IMR-90 (cell line): Measurements from ENCODE around the gene COL9A2. TPM values are rescaled to one million over a fixed set of nuclear protein-coding genes. Genes with fewer than 3 reads are reported as not detected.

Experiments
- ATAC-seq: fragments of 200-7000 bp; cut with Tn5 transposase; 2 replicates; pipeline ENCODE4 v1.9.1; 2020; ENCODE audit warnings: low read depth, mild to moderate bottlenecking, moderate library complexity
- BruUV-seq: library from RNA; stranded (reverse); fragments of 400-500 nt; replicated peaks from 2 replicates; lab custom pipeline; 2021; lab: Mats Ljungman, UMichigan
- CTCF ChIA-PET: fragments of 300-600 bp; formaldehyde crosslinking; extraction: SDS; loops from one replicate; lab custom pipeline; 2021; ENCODE audit warnings: antibody characterized with exemption; lab: Yijun Ruan, JAX
- POLR2A ChIA-PET: fragments of 300-600 bp; sonication (Branson Sonifier 250); formaldehyde crosslinking; loops from one replicate; lab custom pipeline; 2022; ENCODE audit warnings: antibody characterized with exemption; ENCODE audit not compliant: unreplicated experiment; lab: Charles Lee
- DNase-seq: peaks from one replicate; pipeline ENCODE4 v3.0.0; 2013
- H2AFZ ChIP-seq: replicated peaks from 2 replicates; pipeline ENCODE3; 2013; ENCODE audit warnings: low read length, mild to moderate bottlenecking; ENCODE audit not compliant: poor library complexity
- H2AK5ac ChIP-seq: 2 replicates; pipeline ENCODE4 v1.6.1; 2013; ENCODE audit warnings: low read depth, low read length, inconsistent platforms
- H2AK9ac ChIP-seq: replicated peaks from 2 replicates; pipeline ENCODE3; 2013; ENCODE audit warnings: mild to moderate bottlenecking, low read depth, low read length, moderate library complexity; ENCODE audit not compliant: poor library complexity
- H2BK120ac ChIP-seq: 2 replicates; pipeline ENCODE4 v1.6.1; 2013; ENCODE audit warnings: low read depth, low read length, inconsistent platforms
- H2BK15ac ChIP-seq: 3 replicates; pipeline ENCODE4 v1.6.1; 2013; ENCODE audit warnings: low read depth, low read length, inconsistent platforms
- H2BK20ac ChIP-seq: 2 replicates; pipeline ENCODE4 v1.6.1; 2013; ENCODE audit warnings: low read depth, mild to moderate bottlenecking, inconsistent platforms, low read length, moderate library complexity
- H2BK5ac ChIP-seq: 2 replicates; pipeline ENCODE4 v1.6.1; 2013; ENCODE audit warnings: mild to moderate bottlenecking, low read depth, low read length, inconsistent platforms; ENCODE audit not compliant: poor library complexity, severe bottlenecking
- H3K14ac ChIP-seq: replicated peaks from 2 replicates; pipeline ENCODE4 v1.6.1; 2013; ENCODE audit warnings: low read depth, low read length, inconsistent platforms
- H3K18ac ChIP-seq: 2 replicates; pipeline ENCODE4 v1.6.1; 2013; ENCODE audit warnings: low read depth, low read length, control low read depth
- H3K23ac ChIP-seq: 2 replicates; pipeline ENCODE4 v1.6.1; 2013; ENCODE audit warnings: low read depth, low read length, inconsistent platforms
- H3K27ac ChIP-seq: 2 replicates; pipeline ENCODE4 v1.5.1; 2013; ENCODE audit warnings: mild to moderate bottlenecking, control low read depth, low read length; ENCODE audit not compliant: insufficient read depth
- H3K27me3 ChIP-seq: 2 replicates; pipeline ENCODE4 v1.6.1; 2013; ENCODE audit warnings: low read length; ENCODE audit not compliant: control insufficient read depth, insufficient read depth
- H3K36me3 ChIP-seq: 2 replicates; pipeline ENCODE4 v1.6.1; 2013; ENCODE audit warnings: low read length, mixed read lengths; ENCODE audit not compliant: control insufficient read depth, insufficient read depth
- H3K4ac ChIP-seq: 2 replicates; pipeline ENCODE4 v1.6.1; 2013; ENCODE audit warnings: low read depth, low read length, inconsistent platforms
- H3K4me1 ChIP-seq: 2 replicates; pipeline ENCODE4 v1.6.1; 2013; ENCODE audit warnings: low read length, mixed read lengths; ENCODE audit not compliant: control insufficient read depth, insufficient read depth
- H3K4me2 ChIP-seq: 2 replicates; pipeline ENCODE4 v1.6.1; 2013; ENCODE audit warnings: low read depth, mild to moderate bottlenecking, control low read depth, low read length, moderate library complexity
- H3K4me3 ChIP-seq: 2 replicates; pipeline ENCODE4 v1.5.1; 2013; ENCODE audit warnings: low read depth, mild to moderate bottlenecking, control low read depth, low read length, moderate library complexity; ENCODE audit not compliant: insufficient read depth
- H3K56ac ChIP-seq: 2 replicates; pipeline ENCODE4 v1.6.1; 2013; ENCODE audit warnings: low read length, inconsistent platforms; ENCODE audit not compliant: insufficient read depth; ENCODE audit errors: extremely low read depth
- H3K79me1 ChIP-seq, 2 experiments: 2 replicates each; pipeline ENCODE4 v1.6.1; 2013; ENCODE audit warnings: low read length in 2 of 2, inconsistent platforms in 1 of 2, low read depth in 1 of 2
- H3K9ac ChIP-seq: 2 replicates; pipeline ENCODE4 v1.6.1; 2013; ENCODE audit warnings: low read depth, low read length, control low read depth
- H3K9me1 ChIP-seq: 2 replicates; pipeline ENCODE4 v1.6.1; 2013; ENCODE audit warnings: low read length, inconsistent platforms; ENCODE audit not compliant: insufficient read depth
- H3K9me3 ChIP-seq: 2 replicates; pipeline ENCODE4 v1.6.1; 2013; ENCODE audit warnings: low read length; ENCODE audit not compliant: control insufficient read depth, insufficient read depth
- H4K20me1 ChIP-seq: 2 replicates; pipeline ENCODE4 v1.6.1; 2013; ENCODE audit warnings: low read length, inconsistent platforms; ENCODE audit not compliant: insufficient read depth
- H4K5ac ChIP-seq: 2 replicates; pipeline ENCODE4 v1.6.1; 2013; ENCODE audit warnings: mild to moderate bottlenecking, low read depth, low read length, control low read depth
- H4K8ac ChIP-seq, 2 experiments: 2 replicates each; pipeline ENCODE4 v1.6.1; 2013; ENCODE audit warnings: low read depth in 2 of 2, low read length in 2 of 2, control low read depth in 1 of 2, inconsistent platforms in 1 of 2
- H4K91ac ChIP-seq: 2 replicates; pipeline ENCODE4 v1.6.1; 2013; ENCODE audit warnings: low read depth, low read length, inconsistent platforms; ENCODE audit not compliant: insufficient read depth
- BHLHE40 ChIP-seq: fragments of 150-350 bp; IDR thresholded peaks from 2 replicates; pipeline ENCODE4 v1.6.1; 2016; ENCODE audit warnings: mild to moderate bottlenecking, low read depth, low read length
- CEBPB ChIP-seq: IDR thresholded peaks from 2 replicates; pipeline ENCODE4 v1.6.1; 2012; ENCODE audit warnings: low read depth, low read length, improper control_type of control experiment
- CHD1 ChIP-seq: IDR thresholded peaks from 2 replicates; pipeline ENCODE4 v1.6.1; 2012; ENCODE audit warnings: low read depth, low read length, improper control_type of control experiment
- CTCF ChIP-seq: conservative IDR thresholded peaks from 2 replicates; pipeline ENCODE4 v1.5.1; 2012; ENCODE audit warnings: mild to moderate bottlenecking, low read depth, low read length, improper control_type of control experiment
- ELK1 ChIP-seq: fragments of 150-350 bp; IDR thresholded peaks from 2 replicates; pipeline ENCODE4 v1.6.1; 2016; ENCODE audit warnings: low read depth, mild to moderate bottlenecking, low read length, moderate library complexity, borderline replicate concordance
- FOS ChIP-seq: fragments of 150-350 bp; IDR thresholded peaks from 2 replicates; pipeline ENCODE4 v1.6.1; 2016; ENCODE audit warnings: low read depth, low read length
- MAFK ChIP-seq: IDR thresholded peaks from 2 replicates; pipeline ENCODE4 v1.6.1; 2012; ENCODE audit warnings: low read depth, low read length, improper control_type of control experiment
- MAZ ChIP-seq: IDR thresholded peaks from 2 replicates; pipeline ENCODE4 v1.6.1; 2012; ENCODE audit warnings: low read depth, mild to moderate bottlenecking, low read length, improper control_type of control experiment, moderate library complexity, borderline replicate concordance
- MXI1 ChIP-seq: IDR thresholded peaks from 2 replicates; pipeline ENCODE4 v1.6.1; 2012; ENCODE audit warnings: low read depth, mild to moderate bottlenecking, low read length, moderate library complexity, borderline replicate concordance
- NFE2L2 ChIP-seq: fragments of 150-350 bp; IDR thresholded peaks from 2 replicates; pipeline ENCODE4 v1.6.1; 2016; ENCODE audit warnings: low read depth, mild to moderate bottlenecking, low read length
- RAD21 ChIP-seq: IDR thresholded peaks from 2 replicates; pipeline ENCODE4 v1.6.1; 2012; ENCODE audit warnings: low read length, improper control_type of control experiment
- RCOR1 ChIP-seq: IDR thresholded peaks from 2 replicates; pipeline ENCODE4 v1.6.1; 2012; ENCODE audit warnings: mild to moderate bottlenecking, low read length, improper control_type of control experiment; ENCODE audit not compliant: insufficient replicate concordance
- RFX5 ChIP-seq: IDR thresholded peaks from 2 replicates; pipeline ENCODE4 v1.8.0; 2012; ENCODE audit warnings: low read depth, mild to moderate bottlenecking, low read length, moderate library complexity
- SMC3 ChIP-seq: fragments of 150-350 bp; IDR thresholded peaks from 2 replicates; pipeline ENCODE4 v1.6.1; 2016; ENCODE audit warnings: low read depth, mild to moderate bottlenecking, antibody characterized with exemption, low read length, moderate library complexity
- USF2 ChIP-seq: fragments of 150-350 bp; IDR thresholded peaks from 2 replicates; pipeline ENCODE4 v1.6.1; 2017; ENCODE audit warnings: mild to moderate bottlenecking, antibody characterized with exemption, low read length, low read depth
- dilution Hi-C: fragments of 300-500 bp; cut with HindIII; formaldehyde crosslinking; loops from one replicate; pipeline ENCODE4 v1.14.3; 2018; ENCODE audit warnings: low sequenced_read_pairs; ENCODE audit not compliant: unreplicated experiment
- in situ Hi-C: fragments of 300-500 bp; cut with MboI; formaldehyde crosslinking; loops from 3 replicates; pipeline ENCODE4 v1.14.3; 2019; ENCODE audit warnings: low sequenced_read_pairs, inconsistent platforms, mixed read lengths
- intact Hi-C: fragments of 100-400 bp; cut with micrococcal nuclease; formaldehyde crosslinking; loops from 2 replicates; pipeline ENCODE4 v1.10.0; 2022
- polyA plus RNA-seq, 3 experiments: library from polyadenylated mRNA; depleted of rRNA; stranded (reverse); fragments of >200 nt; gene quantifications; 2 replicates each; pipeline ENCODE4 v1.2.3, GENCODE V29; 2012; ENCODE audit warnings: low replicate concordance in 1 of 3
- total RNA-seq: library from RNA; depleted of rRNA; stranded (reverse); fragments of >200 nt; gene quantifications from 2 replicates; pipeline ENCODE4 v1.2.3, GENCODE V29; 2012

The COL9A2 gene
- total and polyA plus RNA-seq, 2 of the 4 experiments (the other 2 are of a cell fraction), result 0.90 to 1.6 TPM

GRCh38 chr1:40357625-40358024 lies 40.5 kb upstream of the COL9A2 start:
- Histone ChIP-seq H3K23ac (no peak overlapping the region), H3K4me2 (no peak overlapping the region), H2AFZ (no peak overlapping the region), H3K14ac (no peak overlapping the region), H3K4me1 (no peaks in the 10 kb centered on the region), H2AK5ac (no peak overlapping the region), H2BK120ac (no peak overlapping the region), H4K20me1 (no peaks in the 10 kb centered on the region), H3K9me3 (peaks cover 11% of the 10 kb centered on the region), H3K18ac (no peak overlapping the region), H3K27ac (no peak overlapping the region), H3K56ac (no peak overlapping the region), H3K9me1 (no peaks in the 10 kb centered on the region), H4K8ac (no peak overlapping the region), H3K36me3 (no peaks in the 10 kb centered on the region), H2AK9ac (no peak overlapping the region), H4K91ac (no peak overlapping the region), H2BK15ac (no peak overlapping the region), H2BK5ac (no peak overlapping the region), H3K4ac (no peak overlapping the region), H3K4me3 (no peak overlapping the region), H3K27me3 (peaks cover 9% of the 10 kb centered on the region), H3K9ac (no peak overlapping the region), H4K5ac (no peak overlapping the region), H2BK20ac (no peak overlapping the region), H3K79me1 (no peaks in the 10 kb centered on the region)
- ATAC-seq, result no peak
- dilution Hi-C loops (no loop called here), intact Hi-C loops (no loop called here), in situ Hi-C loops (no loop called here)
- TF ChIP-seq RCOR1 (no peak), SMC3 (no peak), BHLHE40 (no peak), CEBPB (no peak), RAD21 (no peak), USF2 (no peak), RFX5 (no peak), MAZ (no peak), MAFK (no peak), MXI1 (no peak), CTCF (no peak), FOS (no peak), NFE2L2 (no peak), ELK1 (no peak), CHD1 (no peak)
- ChIA-PET POLR2A (no interaction called here), CTCF (no interaction called here)
- no TSS peak for BruUV-seq
- no peak for DNase-seq
